ENCODE data around the gene MAN2A2. TPM values are rescaled to one million over a fixed set of nuclear protein-coding genes. Genes with fewer than 3 reads are reported as not detected.

MAN2A2 gene
- total RNA-seq, 2 experiments from 2014 or later: 11.6 to 12.2 TPM

- Histone ChIP-seq H3K9me3 (ENCODE audit: low read length) (no peaks in the 10 kb centered on the region), H3K4me3 (ENCODE audit: low read depth, low read length, poor library complexity, severe bottlenecking) (no peak overlapping the region), H2AFZ (ENCODE audit: low read length) (no peak overlapping the region), H3K79me2 (ENCODE audit: insufficient read depth, low read depth, low read length) (no peaks in the 10 kb centered on the region), H3K36me3 (ENCODE audit: insufficient read depth, low read length) (peaks cover 61% of the 10 kb centered on the region), H3K27ac (ENCODE audit: low read depth, low read length, poor library complexity, severe bottlenecking) (no peak overlapping the region), H3K4me1 (ENCODE audit: insufficient read depth, low read length, poor library complexity, severe bottlenecking) (peaks cover 9% of the 10 kb centered on the region), H3K4me2 (ENCODE audit: low read length) (no peak overlapping the region), H4K20me1 (ENCODE audit: insufficient read depth, low read length) (no peaks in the 10 kb centered on the region), H3K9me2 (ENCODE audit: insufficient read depth, low read length) (no peaks in the 10 kb centered on the region)
- no TSS peak for BruUV-seq (replicated peaks)
- intact Hi-C loops (cut with micrococcal nuclease; ENCODE audit: unreplicated experiment): no loop called here
- DNase-seq (ENCODE audit: low spot score): no peak
- TF ChIP-seq CTCF (conservative IDR thresholded peaks at IDR 0.05; ENCODE audit: low read length) (no peak), EZH2phosphoT487 (IDR thresholded peaks at IDR 0.05; ENCODE audit: borderline replicate concordance, low read depth, low read length) (no peak)
- ChIA-PET CTCF (ENCODE audit: unreplicated experiment) (no interaction called here), POLR2A (interaction anchor here (1.0 kb wide), 1 partner anchor 10 kb away, joined by 4 read pairs; no protein-coding TSS in a partner anchor)
Measured at GRCh38 chr15:90941038-90941437, 37.9 kb downstream of the MAN2A2 start.

DNA sequence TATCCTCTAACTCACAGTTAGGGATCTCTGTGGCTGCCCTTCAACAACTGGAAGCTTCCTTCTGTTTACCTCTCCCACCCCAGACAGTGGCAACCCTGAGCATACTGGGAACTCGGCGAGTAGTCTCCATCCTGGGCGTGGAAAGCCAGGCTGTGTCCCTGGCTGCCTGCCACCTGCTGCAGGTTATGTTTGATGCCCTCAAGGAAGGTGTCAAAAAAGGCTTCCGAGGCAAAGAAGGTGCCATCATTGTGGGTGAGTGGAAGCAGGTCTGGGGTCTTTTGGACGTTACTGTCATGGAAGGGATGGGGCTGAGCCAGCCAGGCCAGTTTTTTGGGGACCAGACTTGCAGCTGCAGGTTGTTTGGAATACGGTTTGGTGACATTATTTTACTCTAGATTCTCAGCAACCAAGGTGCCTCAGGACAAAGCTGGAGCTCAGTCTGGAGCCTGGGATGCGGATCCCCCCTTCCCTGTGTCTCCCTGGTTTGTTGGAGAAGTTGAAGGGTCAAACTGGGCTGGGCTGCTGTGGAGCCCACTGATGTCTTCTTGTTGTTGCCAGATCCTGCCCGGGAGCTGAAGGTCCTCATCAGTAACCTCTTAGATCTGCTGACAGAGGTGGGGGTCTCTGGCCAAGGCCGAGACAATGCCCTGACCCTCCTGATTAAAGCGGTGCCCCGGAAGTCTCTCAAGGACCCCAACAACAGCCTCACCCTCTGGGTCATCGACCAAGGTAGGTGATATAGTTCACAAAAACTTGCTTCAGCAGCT, 39.4 kb downstream of the MAN2A2 start:
- no peak for DNase-seq (ENCODE audit: low spot score)
- ChIA-PET CTCF (ENCODE audit: unreplicated experiment) (interaction anchor here (0.5 kb wide), 1 partner anchor 35 kb away, joined by 3 read pairs; no protein-coding TSS in a partner anchor), POLR2A (interaction anchor here (1.0 kb wide), 1 partner anchor 12 kb away, joined by 3 read pairs; the partner anchor contains the start of gene RCCD1)
- no peak for TF ChIP-seq CTCF (conservative IDR thresholded peaks at IDR 0.05; ENCODE audit: low read length)
- no peak for TF ChIP-seq EZH2phosphoT487 (IDR thresholded peaks at IDR 0.05; ENCODE audit: borderline replicate concordance, low read depth, low read length)
- intact Hi-C loops (cut with micrococcal nuclease; ENCODE audit: unreplicated experiment): no loop called here
- Histone ChIP-seq H3K79me2 (ENCODE audit: insufficient read depth, low read depth, low read length) (no peaks in the 10 kb centered on the region), H3K4me3 (ENCODE audit: low read depth, low read length, poor library complexity, severe bottlenecking) (no peak overlapping the region), H3K9me3 (ENCODE audit: low read length) (no peaks in the 10 kb centered on the region), H3K4me2 (ENCODE audit: low read length) (no peak overlapping the region), H4K20me1 (ENCODE audit: insufficient read depth, low read length) (no peaks in the 10 kb centered on the region), H3K27ac (ENCODE audit: low read depth, low read length, poor library complexity, severe bottlenecking) (no peak overlapping the region), H3K4me1 (ENCODE audit: insufficient read depth, low read length, poor library complexity, severe bottlenecking) (no peaks in the 10 kb centered on the region), H3K9me2 (ENCODE audit: insufficient read depth, low read length) (no peaks in the 10 kb centered on the region), H2AFZ (ENCODE audit: low read length) (no peak overlapping the region), H3K36me3 (ENCODE audit: insufficient read depth, low read length) (peaks cover 75% of the 10 kb centered on the region)
- BruUV-seq (replicated peaks): no TSS peak

GRCh38 chr15:90945091-90945490, 42.0 kb downstream of the MAN2A2 start:
- POLR2A ChIA-PET: interaction anchor here (0.7 kb wide), 1 partner anchor 13 kb away, joined by 3 read pairs; the partner anchor contains the start of gene HDDC3

More at GRCh38 chr15:90945091-90945490, 42.0 kb downstream of the MAN2A2 start:
- intact Hi-C loops (cut with micrococcal nuclease; ENCODE audit: unreplicated experiment): no loop called here
- TF ChIP-seq EZH2phosphoT487 (IDR thresholded peaks at IDR 0.05; ENCODE audit: borderline replicate concordance, low read depth, low read length) (no peak), CTCF (conservative IDR thresholded peaks at IDR 0.05; ENCODE audit: low read length) (no peak)
- Histone ChIP-seq H3K9me2 (ENCODE audit: insufficient read depth, low read length) (no peaks in the 10 kb centered on the region), H2AFZ (ENCODE audit: low read length) (no peak overlapping the region), H3K9me3 (ENCODE audit: low read length) (no peaks in the 10 kb centered on the region), H3K4me2 (ENCODE audit: low read length) (no peak overlapping the region), H3K4me1 (ENCODE audit: insufficient read depth, low read length, poor library complexity, severe bottlenecking) (no peaks in the 10 kb centered on the region), H3K36me3 (ENCODE audit: insufficient read depth, low read length) (peaks cover 79% of the 10 kb centered on the region), H3K4me3 (ENCODE audit: low read depth, low read length, poor library complexity, severe bottlenecking) (no peak overlapping the region), H3K79me2 (ENCODE audit: insufficient read depth, low read depth, low read length) (no peaks in the 10 kb centered on the region), H3K27ac (ENCODE audit: low read depth, low read length, poor library complexity, severe bottlenecking) (no peak overlapping the region), H4K20me1 (ENCODE audit: insufficient read depth, low read length) (no peaks in the 10 kb centered on the region)
- DNase-seq (ENCODE audit: low spot score): no peak
- BruUV-seq (replicated peaks): no TSS peak
- CTCF ChIA-PET (ENCODE audit: unreplicated experiment): no interaction called here

Measured in OCI-LY7 (cell line).